HG02884 (cell line): ENCODE measurements around the gene FYN.
A peak's percentile ranks its signal among the peaks of the same experiment; 100 is the strongest.
"Not testable (repeated sequence)": the region's sequence is repeated elsewhere in the genome, so short reads cannot be mapped to it uniquely, and the experiment has no call there.

Experiments used
- ATAC-seq: cut with Tn5 transposase; IDR thresholded peaks from one replicate; pipeline ENCODE4 v1.9.1; 2021; ENCODE audit warnings: mild to moderate bottlenecking, moderate library complexity; ENCODE audit not compliant: unreplicated experiment

Gene FYN

GRCh38 chr6:111873178-111874024 lies at the start of gene FYN:
TSS of gene FYN (minus strand) at chr6:111873452. CDS start at chr6:111720051, 153,401 bp downstream.
- ATAC-seq, result peak; percentile 98

- no peak for ATAC-seq
Measured at GRCh38 chr6:111922454-111923297, 49.4 kb upstream of the FYN start.

GRCh38 chr6:111921103-111921502 lies 47.9 kb upstream of the FYN start:
- ATAC-seq, result no peak

GRCh38 chr6:111920578-111920977 lies 47.3 kb upstream of the FYN start:
- no peak for ATAC-seq

GRCh38 chr6:111918825-111919224 lies 45.6 kb upstream of the FYN start:
- ATAC-seq, result no peak

GRCh38 chr6:111916747-111917146 lies 43.5 kb upstream of the FYN start:
- no peak for ATAC-seq

- ATAC-seq, result no peak
Measured at GRCh38 chr6:111914617-111915016, 41.4 kb upstream of the FYN start.

DNA sequence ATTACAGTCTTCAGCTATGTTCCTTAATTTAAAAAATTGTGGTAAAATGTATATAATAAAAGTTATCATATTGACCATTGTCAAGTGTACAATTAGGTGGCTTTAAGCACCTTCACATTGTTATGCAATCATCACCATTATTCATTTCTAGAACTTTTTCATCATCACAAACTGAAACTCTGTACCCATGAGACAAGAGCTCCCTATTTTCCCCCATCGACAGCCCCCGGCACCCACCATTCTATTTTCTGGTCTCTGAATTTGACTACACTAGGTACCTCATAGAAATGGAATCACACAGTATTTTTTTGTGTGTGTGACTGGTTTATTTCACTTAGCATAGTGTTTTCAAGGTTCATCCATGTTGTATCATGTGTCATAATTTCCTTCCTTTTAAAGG lies 39.7 kb upstream of the FYN start:
- ATAC-seq, result no peak

DNA sequence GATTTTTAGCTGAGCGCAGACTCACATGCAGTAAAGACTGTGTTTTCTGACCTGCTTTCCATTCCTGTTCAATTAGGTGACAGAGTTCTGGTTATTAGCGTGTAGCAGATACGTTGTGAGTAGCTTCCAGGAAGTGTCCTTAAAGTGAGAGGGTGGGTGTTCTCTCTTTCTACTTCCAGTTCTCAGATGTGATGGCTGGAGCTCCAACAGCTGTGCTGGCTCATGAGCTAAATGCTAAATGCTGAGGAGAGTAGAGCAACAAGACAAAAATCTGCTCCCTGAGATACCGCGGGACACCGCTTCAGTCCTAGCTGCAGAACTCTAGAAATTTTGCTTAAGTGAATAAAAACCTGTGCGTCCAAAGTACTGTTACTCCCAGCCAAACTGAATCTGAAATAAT lies 38.2 kb upstream of the FYN start:
- ATAC-seq, result no peak

- ATAC-seq, result no peak
Measured at GRCh38 chr6:111909238-111909637, 36.0 kb upstream of the FYN start.

GRCh38 chr6:111908365-111908764 lies 35.1 kb upstream of the FYN start:
- not testable (repeated sequence) for ATAC-seq

DNA sequence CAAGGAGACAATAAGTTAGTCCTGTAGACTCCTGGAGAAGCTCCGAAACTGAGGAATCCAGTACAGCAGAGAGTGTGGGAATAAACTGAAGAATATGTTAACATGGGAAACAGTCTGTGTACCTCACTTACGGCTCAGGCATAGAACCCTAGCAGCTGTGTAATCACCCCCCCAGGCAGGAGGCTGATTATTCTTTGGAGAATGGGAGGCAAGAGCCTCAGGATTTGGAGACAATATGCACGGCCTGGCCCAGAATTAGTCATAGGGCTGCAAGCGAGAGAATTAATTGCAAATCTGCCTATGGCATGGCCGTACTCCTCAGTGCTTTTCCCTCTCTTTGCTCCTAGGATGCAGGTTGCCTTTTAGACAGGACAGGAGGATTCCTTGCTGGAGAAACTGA lies 27.5 kb upstream of the FYN start:
- ATAC-seq, result no peak

DNA sequence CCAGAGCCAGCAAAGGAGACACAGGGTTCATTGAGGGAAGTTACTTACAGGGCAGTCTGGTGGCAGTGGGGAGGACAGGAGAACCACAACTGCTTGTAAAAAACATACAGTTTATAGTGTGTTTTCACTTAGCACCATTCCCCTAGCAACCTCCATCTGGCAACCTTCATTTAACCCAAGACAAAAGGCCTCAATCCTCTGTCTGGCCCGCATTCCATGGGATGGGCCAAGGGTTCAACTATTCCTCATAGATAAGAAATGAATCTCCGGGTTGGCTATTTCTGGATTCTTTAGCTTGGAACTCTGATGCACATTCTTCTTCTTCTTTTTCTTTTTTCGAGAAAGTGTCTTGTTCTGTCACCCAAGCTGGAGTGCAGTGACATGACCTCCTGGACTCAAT lies 26.3 kb upstream of the FYN start:
- no peak for ATAC-seq

GRCh38 chr6:111898452-111898851 lies 25.2 kb upstream of the FYN start:
- no peak for ATAC-seq

- ATAC-seq, result no peak
Measured at GRCh38 chr6:111894951-111895350, 21.7 kb upstream of the FYN start.

DNA sequence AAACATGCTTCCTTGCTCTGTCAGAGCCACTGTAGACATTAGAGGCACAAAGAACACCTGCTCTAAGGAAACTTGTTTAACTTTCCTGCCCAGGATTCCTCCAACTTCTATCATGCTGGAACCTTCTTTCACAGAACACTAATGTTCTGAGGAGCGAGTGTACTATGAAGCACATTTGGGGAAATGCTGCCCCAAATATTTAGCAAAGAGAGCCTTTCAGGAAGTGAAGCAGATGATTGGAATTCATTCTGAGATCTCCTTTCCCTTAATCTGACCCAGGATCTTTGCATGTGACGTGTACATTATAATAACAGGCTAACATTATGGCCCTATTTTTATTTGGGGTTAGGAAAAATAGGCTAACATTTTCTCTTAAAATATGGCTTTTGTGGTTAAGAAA lies 21.0 kb upstream of the FYN start:
- ATAC-seq, result no peak

DNA sequence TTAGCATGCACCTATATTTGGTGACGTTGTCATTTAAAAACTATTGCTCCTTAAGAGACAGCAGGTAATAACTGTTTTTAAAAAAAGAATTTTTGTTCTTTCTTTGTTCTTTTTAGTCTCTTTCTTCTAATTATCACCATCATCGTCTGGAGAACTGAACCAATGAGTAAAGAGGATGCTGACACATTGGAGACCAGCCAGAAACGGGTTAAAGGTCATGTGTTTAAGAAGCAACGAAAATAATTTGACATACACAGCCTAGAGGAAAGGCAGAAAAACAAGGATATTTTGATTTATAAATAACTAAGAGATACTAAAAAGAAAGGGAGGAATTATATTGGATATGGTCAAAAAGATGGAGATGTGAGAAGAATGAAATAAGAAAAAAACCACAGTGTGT lies 19.2 kb upstream of the FYN start:
- no peak for ATAC-seq

GRCh38 chr6:111890988-111891387 lies 17.7 kb upstream of the FYN start:
- no peak for ATAC-seq

DNA sequence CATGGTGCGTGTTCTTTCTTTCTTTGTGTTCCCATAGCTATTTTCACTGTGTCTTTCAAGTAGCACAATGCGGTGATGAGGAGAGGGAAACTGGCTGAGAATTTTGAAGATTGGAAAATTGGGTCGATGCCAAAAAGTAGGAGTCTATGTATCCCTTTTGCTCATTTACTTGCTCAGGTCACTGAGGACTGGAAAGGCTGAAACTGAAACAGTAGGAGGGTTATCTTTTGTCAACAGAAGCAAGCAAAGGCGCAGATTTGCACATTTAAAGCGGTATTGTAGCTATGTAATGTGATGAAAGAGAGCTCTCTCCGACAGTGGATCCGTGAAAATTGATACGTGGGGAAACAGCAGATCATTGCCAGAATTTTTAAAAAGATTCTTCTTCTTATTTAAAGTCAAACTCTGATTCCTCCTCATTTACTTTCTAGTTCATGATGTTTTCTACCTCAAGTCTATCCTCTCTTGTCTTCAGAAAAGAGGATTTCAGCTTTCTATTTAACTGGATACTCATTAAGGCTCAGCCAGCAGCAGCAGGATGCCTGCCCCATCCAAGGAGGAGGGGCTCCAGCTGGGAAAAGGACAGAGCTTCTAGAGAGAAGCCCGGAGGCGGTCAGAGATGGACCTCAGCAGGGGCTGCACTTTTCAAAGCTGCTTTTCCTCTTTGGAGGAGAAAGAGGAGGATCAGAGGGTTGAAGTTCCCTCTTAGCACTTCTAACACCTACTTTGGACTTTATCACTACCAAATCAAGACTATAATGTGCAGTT lies 15.9 kb upstream of the FYN start:
- ATAC-seq, result no peak

DNA sequence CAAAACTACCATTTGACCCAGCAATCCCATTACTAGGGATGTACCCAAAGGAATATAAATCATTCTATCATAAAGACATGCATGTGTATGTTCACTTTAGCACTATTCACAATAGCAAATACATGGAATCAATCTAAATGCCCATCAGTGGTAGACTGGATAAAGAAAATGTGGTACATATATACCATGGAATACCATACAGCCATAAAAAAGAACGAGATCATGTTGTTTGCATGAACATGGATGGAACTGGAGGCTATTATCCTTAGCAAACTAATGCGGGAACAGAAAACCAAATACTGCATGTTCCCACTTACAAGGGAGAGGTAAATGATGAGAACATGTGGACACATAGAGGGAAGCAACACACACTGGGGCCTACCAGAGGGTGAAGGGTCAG lies 13.5 kb upstream of the FYN start:
- ATAC-seq, result not testable (repeated sequence)

GRCh38 chr6:111885373-111886027 lies 12.2 kb upstream of the FYN start:
- ATAC-seq, result no peak
